H1 (cell line): ENCODE data around the gene UBE2H.

Experiments used
- BCL11A ChIP-seq, 2 experiments: IDR thresholded peaks; one replicate each; pipeline ENCODE4 v1.6.1; 2011; ENCODE audit warnings: low read depth in 2 of 2, low read length in 2 of 2, mild to moderate bottlenecking in 2 of 2
- BRCA1 ChIP-seq: IDR thresholded peaks from 2 replicates; pipeline ENCODE4 v1.6.1; 2012; ENCODE audit warnings: low read depth, low read length, improper control_type of control experiment
- CEBPB ChIP-seq: IDR thresholded peaks from 2 replicates; pipeline ENCODE4 v1.6.1; 2012; ENCODE audit warnings: low read depth, low read length
- EP300 ChIP-seq, 2 experiments: IDR thresholded peaks; 1 replicate in 1 of 2; 2 replicates in 1 of 2; pipeline ENCODE4 v1.6.1; 2011 to 2012; ENCODE audit warnings: low read depth in 2 of 2, low read length in 2 of 2, mild to moderate bottlenecking in 2 of 2, borderline replicate concordance in 1 of 2, inconsistent platforms in 1 of 2, moderate library complexity in 1 of 2
- EZH2 ChIP-seq: fragments of 200-600 bp; sonication (generic); IDR thresholded peaks from 2 replicates; pipeline ENCODE4 v1.7.1; 2012; ENCODE audit warnings: low read depth, mild to moderate bottlenecking, moderate library complexity, low read length, inconsistent platforms; ENCODE audit not compliant: severe bottlenecking
- JUN ChIP-seq: IDR thresholded peaks from 2 replicates; pipeline ENCODE4 v1.6.1; 2011; ENCODE audit warnings: low read depth, mild to moderate bottlenecking, improper control_type of control experiment, low read length
- KDM5A ChIP-seq: fragments of 200-600 bp; IDR thresholded peaks from 2 replicates; pipeline ENCODE4 v1.7.1; 2012; ENCODE audit warnings: mild to moderate bottlenecking, low read length, inconsistent platforms, mixed read lengths
- PHF8 ChIP-seq: fragments of 200-600 bp; sonication (generic); conservative IDR thresholded peaks from 2 replicates; pipeline ENCODE4 v1.7.1; 2012; ENCODE audit warnings: low read depth, mild to moderate bottlenecking, inconsistent platforms, low read length, moderate library complexity
- POLR2AphosphoS5 ChIP-seq: IDR thresholded peaks from 2 replicates; pipeline ENCODE4 v1.6.1; 2011; ENCODE audit warnings: low read depth, low read length
- RNF2 ChIP-seq: fragments of 200-900, 300-1000 bp; sonication (generic); IDR thresholded peaks from 2 replicates; pipeline ENCODE4 v1.7.1; 2016; ENCODE audit warnings: borderline replicate concordance, low read depth, mild to moderate bottlenecking, antibody characterized with exemption, low read length; ENCODE audit not compliant: poor library complexity, severe bottlenecking; ENCODE audit errors: missing control alignments
- TAF1 ChIP-seq: IDR thresholded peaks from 2 replicates; pipeline ENCODE4 v1.6.1; 2011; ENCODE audit warnings: mild to moderate bottlenecking, low read depth, low read length
- TF ChIP-seq, protein P1 (sequence below), 3 experiments: IDR thresholded peaks; 1 replicate in 2 of 3; 2 replicates in 1 of 3; pipeline versions ENCODE4 v1.5.1 to v1.6.1; 2011; ENCODE audit warnings: low read length in 3 of 3, mild to moderate bottlenecking in 3 of 3, inconsistent platforms in 2 of 3, low read depth in 1 of 3, moderate library complexity in 1 of 3; ENCODE audit not compliant: insufficient read depth in 1 of 3; ENCODE audit errors: control extremely low read depth in 1 of 3
- TF ChIP-seq, protein P2 (sequence below): IDR thresholded peaks from 2 replicates; pipeline ENCODE4 v1.6.1; 2012; ENCODE audit warnings: inconsistent platforms

DNA sequence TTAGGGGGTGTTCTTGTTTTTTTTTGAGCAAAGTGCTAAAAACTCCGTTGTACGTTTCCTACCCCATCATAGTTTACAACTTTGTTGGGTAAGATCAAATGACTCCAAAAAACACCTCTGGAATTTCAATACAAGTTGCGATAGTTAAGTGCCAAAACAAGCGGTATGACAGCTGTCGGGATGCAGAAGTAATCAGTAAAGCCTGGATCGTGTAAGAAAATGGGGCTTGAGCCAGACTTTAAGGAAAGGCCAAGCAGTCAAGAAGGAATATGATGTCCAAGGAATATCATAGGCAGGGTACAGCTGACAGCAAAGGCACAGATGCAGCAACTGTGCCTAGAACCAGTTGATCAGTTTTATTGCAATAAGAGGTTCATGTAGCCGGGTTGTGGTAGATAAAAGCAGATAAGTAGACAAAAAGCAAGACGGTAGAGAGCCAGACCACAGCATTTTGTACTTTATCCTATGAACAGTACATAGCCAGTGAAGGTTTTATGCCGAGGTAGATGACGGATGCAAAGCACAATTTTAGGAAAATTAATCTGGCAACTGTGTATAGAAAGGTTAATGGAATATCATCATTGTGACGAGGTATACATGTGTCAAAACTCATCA lies 45.5 kb downstream of the UBE2H start:
- TF ChIP-seq RNF2, result no peak
- TF ChIP-seq, protein P1, sequence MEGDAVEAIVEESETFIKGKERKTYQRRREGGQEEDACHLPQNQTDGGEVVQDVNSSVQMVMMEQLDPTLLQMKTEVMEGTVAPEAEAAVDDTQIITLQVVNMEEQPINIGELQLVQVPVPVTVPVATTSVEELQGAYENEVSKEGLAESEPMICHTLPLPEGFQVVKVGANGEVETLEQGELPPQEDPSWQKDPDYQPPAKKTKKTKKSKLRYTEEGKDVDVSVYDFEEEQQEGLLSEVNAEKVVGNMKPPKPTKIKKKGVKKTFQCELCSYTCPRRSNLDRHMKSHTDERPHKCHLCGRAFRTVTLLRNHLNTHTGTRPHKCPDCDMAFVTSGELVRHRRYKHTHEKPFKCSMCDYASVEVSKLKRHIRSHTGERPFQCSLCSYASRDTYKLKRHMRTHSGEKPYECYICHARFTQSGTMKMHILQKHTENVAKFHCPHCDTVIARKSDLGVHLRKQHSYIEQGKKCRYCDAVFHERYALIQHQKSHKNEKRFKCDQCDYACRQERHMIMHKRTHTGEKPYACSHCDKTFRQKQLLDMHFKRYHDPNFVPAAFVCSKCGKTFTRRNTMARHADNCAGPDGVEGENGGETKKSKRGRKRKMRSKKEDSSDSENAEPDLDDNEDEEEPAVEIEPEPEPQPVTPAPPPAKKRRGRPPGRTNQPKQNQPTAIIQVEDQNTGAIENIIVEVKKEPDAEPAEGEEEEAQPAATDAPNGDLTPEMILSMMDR (IDR thresholded peaks at IDR 0.05; ENCODE audit: control extremely low read depth in 1 of 3, insufficient read depth in 1 of 3, low read depth in 1 of 3, low read length in 3 of 3), result no peak
- TF ChIP-seq, protein P2, sequence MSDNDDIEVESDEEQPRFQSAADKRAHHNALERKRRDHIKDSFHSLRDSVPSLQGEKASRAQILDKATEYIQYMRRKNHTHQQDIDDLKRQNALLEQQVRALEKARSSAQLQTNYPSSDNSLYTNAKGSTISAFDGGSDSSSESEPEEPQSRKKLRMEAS, result no peak
- TF ChIP-seq EZH2, result no peak
- TF ChIP-seq KDM5A, result no peak
- no peak for TF ChIP-seq CEBPB
- no peak for TF ChIP-seq EP300 (IDR thresholded peaks at IDR 0.05; ENCODE audit: borderline replicate concordance in 1 of 2, low read depth in 2 of 2, low read length in 2 of 2)
- TF ChIP-seq JUN, result no peak
- TF ChIP-seq TAF1, result no peak
- TF ChIP-seq POLR2AphosphoS5, result no peak
- TF ChIP-seq BRCA1, result no peak
- no peak for TF ChIP-seq PHF8
- no peak for TF ChIP-seq BCL11A (IDR thresholded peaks at IDR 0.05; ENCODE audit: low read depth in 2 of 2, low read length in 2 of 2)
